H1 (cell line): ENCODE results near the gene ALPK3. TPM values are rescaled to one million over a fixed set of nuclear protein-coding genes. Genes with fewer than 3 reads are reported as not detected.

Source experiments
- NRF1 ChIP-seq: IDR thresholded peaks from 2 replicates; pipeline ENCODE4 v1.6.1; 2011; ENCODE audit warnings: mild to moderate bottlenecking, low read depth, low read length, improper control_type of control experiment
- polyA plus RNA-seq, 7 experiments: library from polyadenylated mRNA; depleted of rRNA in 3 of 7; stranded (reverse) in 5 of 7; unstranded in 2 of 7; fragments of >200 nt in 5 of 7; fragments of 200-250 nt in 2 of 7; gene quantifications; 1 replicate in 5 of 7; 2 replicates in 1 of 7; 4 replicates in 1 of 7; pipeline versions ENCODE4 v1.2.1 to v1.2.3, GENCODE V29; 2011 to 2013; ENCODE audit warnings: missing spikeins in 2 of 7, mixed read lengths in 2 of 7
- total RNA-seq: library from RNA; stranded (reverse); fragmentation: NEBNext Ultra II Directional; extraction: Animal tissue kit (Norgen Biotek cat#: 25700); gene quantifications from 2 replicates; pipeline ENCODE4 v1.2.1, GENCODE V29; 2021

ALPK3 gene
- total and polyA plus RNA-seq, 2 of the 8 experiments (the other 6 are each of a cell fraction or from before 2014, with no cell fraction given) = 4.4 to 19.2 TPM

GRCh38 chr15:84883916-84884781, 67.0 kb downstream of the ALPK3 start, which contains the start of gene SLC28A1 (continued):
- no peak for TF ChIP-seq NRF1
